BLaER1 (cell line): ENCODE data around the gene TARDBP.
"Not testable (repeated sequence)": the region's sequence is repeated elsewhere in the genome, so short reads cannot be mapped to it uniquely, and the experiment has no call there.

ENCODE experiments used
- H3K27ac ChIP-seq: shearing (Covaris generic); formaldehyde crosslinking; 2 replicates; pipeline ENCODE4 v1.8.1; 2022
- H3K27me3 ChIP-seq: shearing (Covaris generic); formaldehyde crosslinking; 2 replicates; pipeline ENCODE4 v1.8.1; 2022
- H3K36me3 ChIP-seq: shearing (Covaris generic); formaldehyde crosslinking; 2 replicates; pipeline ENCODE4 v1.8.1; 2022
- H3K4me1 ChIP-seq: shearing (Covaris generic); formaldehyde crosslinking; 2 replicates; pipeline ENCODE4 v1.8.1; 2022
- H3K4me2 ChIP-seq: shearing (Covaris generic); formaldehyde crosslinking; 2 replicates; pipeline ENCODE4 v1.8.1; 2022
- H3K4me3 ChIP-seq: shearing (Covaris generic); formaldehyde crosslinking; 2 replicates; pipeline ENCODE4 v1.8.1; 2022
- H3K9ac ChIP-seq: shearing (Covaris generic); formaldehyde crosslinking; 2 replicates; pipeline ENCODE4 v1.8.1; 2022
- H3K9me3 ChIP-seq: shearing (Covaris generic); formaldehyde crosslinking; 2 replicates; pipeline ENCODE4 v1.8.1; 2022
- H4K20me1 ChIP-seq: shearing (Covaris generic); formaldehyde crosslinking; 2 replicates; pipeline ENCODE4 v1.8.1; 2022
- Cebpa-rat ChIP-seq: shearing (Covaris generic); IDR thresholded peaks from 2 replicates; pipeline ENCODE4 v1.8.1; 2022

Gene TARDBP

DNA sequence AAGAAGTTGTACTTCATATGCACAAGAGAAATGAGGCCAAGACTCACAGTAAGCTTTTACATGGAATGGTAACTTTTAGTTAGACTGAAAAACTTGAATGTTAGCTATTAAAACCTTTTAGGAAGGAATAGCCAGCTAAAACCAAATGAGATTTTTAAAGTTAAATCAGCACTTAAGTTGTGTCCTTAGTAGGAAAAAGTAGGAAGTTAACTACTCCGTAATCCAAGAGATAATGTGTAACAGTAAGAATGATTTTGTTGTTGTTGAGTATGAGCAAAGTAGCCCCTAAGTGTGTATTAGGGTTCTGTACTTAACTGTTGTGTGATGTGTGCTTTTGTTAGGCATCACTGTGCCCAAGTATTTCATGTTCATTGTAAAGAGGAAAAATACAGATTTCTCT is 13.2 kb downstream of the TARDBP start:
- Histone ChIP-seq H3K4me2 (no peak overlapping the region), H3K36me3 (peaks cover 75% of the 10 kb centered on the region), H3K27ac (no peak overlapping the region)

DNA sequence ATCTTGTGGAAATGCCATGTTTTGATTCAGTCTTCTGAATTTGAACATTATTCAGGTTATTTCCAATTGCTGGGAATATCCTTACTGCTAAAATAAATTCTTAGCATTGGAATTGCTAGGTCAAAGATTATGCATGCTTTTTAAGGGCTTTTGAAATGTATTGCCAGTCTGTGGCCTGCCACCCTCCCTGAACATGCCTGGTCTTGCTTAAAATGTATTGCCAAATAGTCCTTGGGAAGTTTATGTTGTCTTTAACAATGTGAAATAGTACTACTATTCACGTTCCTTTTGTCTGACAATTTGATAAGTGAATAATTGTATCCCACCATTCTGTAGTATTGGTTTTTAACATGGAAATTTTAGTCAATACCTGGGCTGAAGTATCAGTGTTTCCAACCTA is 13.6 kb downstream of the TARDBP start:
- Histone ChIP-seq H3K9ac (no peak overlapping the region), H3K4me1 (no peaks in the 10 kb centered on the region), H3K9me3 (no peaks in the 10 kb centered on the region), H3K36me3 (peaks cover 71% of the 10 kb centered on the region), H3K4me2 (no peak overlapping the region), H3K4me3 (no peak overlapping the region), H4K20me1 (peaks cover 71% of the 10 kb centered on the region), H3K27me3 (no peaks in the 10 kb centered on the region), H3K27ac (no peak overlapping the region)
- TF ChIP-seq Cebpa-rat: no peak

More for the DNA sequence above, 13.2 kb downstream of the TARDBP start:
- Histone ChIP-seq H3K4me3 (no peak overlapping the region), H3K4me1 (no peaks in the 10 kb centered on the region), H3K9me3 (no peaks in the 10 kb centered on the region), H4K20me1 (peaks cover 76% of the 10 kb centered on the region), H3K9ac (no peak overlapping the region), H3K27me3 (no peaks in the 10 kb centered on the region)
- no peak for TF ChIP-seq Cebpa-rat

DNA sequence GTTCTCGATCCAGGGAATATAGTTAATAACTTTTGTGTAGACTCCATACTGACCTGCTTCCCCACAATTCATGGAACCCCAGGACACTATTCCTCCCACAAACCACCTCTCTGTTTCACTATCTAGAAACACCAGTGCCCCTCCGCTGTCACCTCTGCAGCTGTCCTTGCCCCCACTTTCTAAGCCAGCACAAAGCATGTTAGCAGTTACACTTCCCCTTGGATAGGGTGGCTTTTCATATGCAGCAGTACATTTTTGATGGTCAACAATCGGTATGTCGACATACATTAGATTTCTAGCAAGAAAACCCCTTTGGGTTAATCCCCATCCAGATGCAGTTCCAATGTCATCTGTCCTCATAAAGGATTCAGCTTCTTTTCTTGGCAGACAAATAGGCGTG is 14.4 kb downstream of the TARDBP start:
- H3K4me2 ChIP-seq: no peak overlapping the region
- no peak overlapping the region for H3K9ac ChIP-seq
- H3K27ac ChIP-seq: no peak overlapping the region
- H3K36me3 ChIP-seq: peaks cover 62% of the 10 kb centered on the region
- no peaks in the 10 kb centered on the region for H3K27me3 ChIP-seq
- H3K4me1 ChIP-seq: no peaks in the 10 kb centered on the region
- peaks cover 63% of the 10 kb centered on the region for H4K20me1 ChIP-seq
- H3K9me3 ChIP-seq: no peaks in the 10 kb centered on the region
- no peak overlapping the region for H3K4me3 ChIP-seq
- no peak for TF ChIP-seq Cebpa-rat

DNA sequence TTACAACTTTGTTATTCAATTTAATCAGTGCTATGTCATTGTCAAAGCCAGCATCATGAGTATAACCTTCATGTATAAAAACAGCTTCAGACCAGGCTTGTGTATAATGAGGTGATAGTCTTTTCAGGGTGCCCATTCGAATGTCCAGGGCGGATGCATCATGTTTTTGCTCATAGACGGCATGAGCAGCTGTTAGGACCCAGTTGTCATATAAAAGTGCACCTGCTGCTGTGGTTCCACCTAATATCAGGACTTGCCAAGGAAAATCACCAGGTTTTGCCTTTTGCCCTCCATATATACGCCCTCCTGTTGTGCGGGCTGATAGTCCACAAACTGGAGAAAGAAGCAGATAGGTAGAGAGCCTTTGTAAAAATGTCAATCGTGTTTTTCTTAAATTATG is 14.9 kb downstream of the TARDBP start:
- H4K20me1 ChIP-seq: peaks cover 59% of the 10 kb centered on the region
- no peak for TF ChIP-seq Cebpa-rat
- no peak overlapping the region for H3K27ac ChIP-seq
- H3K36me3 ChIP-seq: peaks cover 58% of the 10 kb centered on the region
- H3K4me2 ChIP-seq: no peak overlapping the region
- H3K27me3 ChIP-seq: no peaks in the 10 kb centered on the region
- H3K9me3 ChIP-seq: no peaks in the 10 kb centered on the region
- no peak overlapping the region for H3K9ac ChIP-seq
- no peaks in the 10 kb centered on the region for H3K4me1 ChIP-seq
- H3K4me3 ChIP-seq: no peak overlapping the region

DNA sequence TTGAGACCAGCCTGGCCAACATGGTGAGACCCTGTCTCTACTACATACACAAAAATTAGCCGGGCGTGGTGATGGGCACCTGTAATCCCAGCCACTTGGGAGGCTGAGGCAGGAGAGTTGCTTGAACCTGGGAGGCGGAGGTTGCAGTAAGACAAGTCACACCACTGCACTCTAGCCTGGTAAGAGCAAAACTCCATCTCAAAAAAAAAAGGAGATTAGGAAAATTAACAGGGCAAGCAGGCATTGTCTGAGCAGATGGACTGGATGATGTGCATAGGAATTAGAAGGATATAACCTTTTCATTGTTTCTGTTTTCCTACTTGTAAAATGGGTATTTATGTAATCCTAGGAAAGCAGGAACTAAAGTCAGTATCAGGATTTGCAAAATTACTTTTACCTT is 15.6 kb downstream of the TARDBP start:
- Histone ChIP-seq H3K4me1 (no peaks in the 10 kb centered on the region), H4K20me1 (peaks cover 52% of the 10 kb centered on the region), H3K4me2 (no peak overlapping the region), H3K27ac (no peak overlapping the region), H3K36me3 (peaks cover 52% of the 10 kb centered on the region), H3K9me3 (no peaks in the 10 kb centered on the region), H3K9ac (no peak overlapping the region), H3K27me3 (no peaks in the 10 kb centered on the region), H3K4me3 (no peak overlapping the region)
- TF ChIP-seq Cebpa-rat: no peak

DNA sequence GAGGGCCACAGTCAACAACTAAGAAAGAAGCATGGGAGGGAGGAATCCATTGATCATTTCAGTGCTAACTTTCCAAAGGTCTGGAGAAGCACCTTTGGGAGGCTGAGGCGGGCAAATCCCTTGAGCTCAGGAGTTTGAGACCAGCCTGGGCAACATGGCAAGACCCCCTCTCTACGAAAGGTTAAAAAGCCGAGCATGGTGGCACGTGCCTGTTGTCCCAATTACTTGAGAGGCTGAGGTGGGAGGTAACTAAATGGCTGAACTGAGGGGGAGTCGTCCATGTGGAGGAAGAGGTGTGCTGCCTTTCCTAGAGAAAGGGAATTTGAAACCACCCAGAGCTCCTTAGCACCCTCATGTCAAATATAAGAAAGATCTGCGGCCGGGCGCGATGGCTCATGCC is 18.4 kb downstream of the TARDBP start:
- Histone ChIP-seq H3K27ac (no peak overlapping the region), H3K4me1 (no peaks in the 10 kb centered on the region), H3K9me3 (no peaks in the 10 kb centered on the region), H3K36me3 (peaks cover 25% of the 10 kb centered on the region), H4K20me1 (peaks cover 23% of the 10 kb centered on the region), H3K27me3 (no peaks in the 10 kb centered on the region), H3K4me3 (no peak overlapping the region), H3K4me2 (no peak overlapping the region), H3K9ac (no peak overlapping the region)
- TF ChIP-seq Cebpa-rat: no peak

DNA sequence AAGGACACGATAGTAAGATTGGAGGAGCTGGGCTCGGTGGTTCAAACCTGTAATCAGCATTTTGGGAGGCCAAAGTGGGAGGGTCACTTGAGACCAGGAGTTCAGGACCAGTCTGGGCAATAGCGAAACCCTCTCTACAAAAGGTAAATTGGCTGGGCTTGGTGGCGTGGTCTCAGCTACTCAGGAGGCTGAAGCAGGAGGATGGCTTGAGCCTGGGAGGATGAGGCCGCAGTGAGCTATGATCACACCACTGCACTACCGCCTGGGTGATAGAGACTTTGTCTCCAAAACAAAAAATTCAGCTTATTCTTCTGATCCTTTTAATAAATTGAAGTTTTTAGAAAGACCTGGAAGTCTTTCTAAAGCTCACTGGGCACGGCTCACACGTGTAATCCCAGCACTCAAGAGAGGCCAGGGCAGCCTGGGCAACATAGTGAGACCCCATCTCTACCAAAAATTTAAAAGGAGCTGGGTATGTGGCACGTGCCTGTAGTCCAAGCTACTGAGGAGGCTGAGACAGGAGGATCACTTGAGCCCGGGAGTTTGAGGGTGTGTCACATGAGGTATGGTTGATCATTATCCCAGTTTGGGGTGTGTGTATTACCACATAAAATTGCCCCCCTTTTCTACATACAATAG is 19.3 kb downstream of the TARDBP start:
- peaks cover 16% of the 10 kb centered on the region; the same call in 1 of the 2 replicates for H3K36me3 ChIP-seq
- no peaks in the 10 kb centered on the region for H3K9me3 ChIP-seq
- TF ChIP-seq Cebpa-rat: no peak
- peaks cover 14% of the 10 kb centered on the region for H4K20me1 ChIP-seq
- H3K4me3 ChIP-seq: no peak overlapping the region
- no peak overlapping the region for H3K9ac ChIP-seq
- no peaks in the 10 kb centered on the region for H3K27me3 ChIP-seq
- H3K4me1 ChIP-seq: no peaks in the 10 kb centered on the region
- no peak overlapping the region for H3K4me2 ChIP-seq
- H3K27ac ChIP-seq: no peak overlapping the region

DNA sequence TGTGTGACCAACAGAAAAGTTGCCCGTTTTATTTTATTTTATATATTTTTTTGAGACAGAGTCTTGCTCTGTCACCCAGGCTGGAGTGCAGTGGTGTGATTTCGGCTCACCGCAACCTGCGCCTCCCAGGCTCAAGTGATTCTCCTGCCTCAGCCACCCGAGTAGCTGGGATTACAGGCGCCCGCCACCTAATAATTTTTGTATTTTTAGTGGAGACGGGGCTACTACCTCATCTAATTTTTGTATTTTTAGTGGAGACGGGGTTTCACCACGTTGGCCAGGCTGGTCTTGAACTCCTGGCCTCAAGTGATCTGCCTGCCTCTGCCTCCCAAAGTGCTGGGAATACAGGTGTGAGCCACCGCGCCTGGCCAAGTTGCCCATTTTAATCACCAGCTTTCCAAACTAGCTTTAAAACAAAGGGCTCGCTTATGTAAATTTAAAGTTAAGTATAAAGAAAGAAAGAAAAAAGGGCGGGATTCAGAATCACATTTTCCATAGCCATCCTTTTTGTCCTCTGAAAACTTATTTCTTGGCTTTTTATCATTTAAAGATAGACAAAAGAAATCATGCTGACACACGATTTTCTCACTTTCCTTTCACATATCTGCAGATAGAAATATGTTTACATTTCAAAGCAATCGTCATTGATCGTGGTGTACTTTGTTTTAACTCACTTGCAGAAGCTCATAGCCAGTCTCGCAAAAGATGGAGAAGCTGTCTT is 24.7 kb downstream of the TARDBP start:
- H3K4me3 ChIP-seq, H3K27me3 ChIP-seq, H3K27ac ChIP-seq, H3K4me1 ChIP-seq, H3K9ac ChIP-seq, H4K20me1 ChIP-seq, H3K36me3 ChIP-seq, H3K4me2 ChIP-seq, H3K9me3 ChIP-seq: not testable (repeated sequence)

DNA sequence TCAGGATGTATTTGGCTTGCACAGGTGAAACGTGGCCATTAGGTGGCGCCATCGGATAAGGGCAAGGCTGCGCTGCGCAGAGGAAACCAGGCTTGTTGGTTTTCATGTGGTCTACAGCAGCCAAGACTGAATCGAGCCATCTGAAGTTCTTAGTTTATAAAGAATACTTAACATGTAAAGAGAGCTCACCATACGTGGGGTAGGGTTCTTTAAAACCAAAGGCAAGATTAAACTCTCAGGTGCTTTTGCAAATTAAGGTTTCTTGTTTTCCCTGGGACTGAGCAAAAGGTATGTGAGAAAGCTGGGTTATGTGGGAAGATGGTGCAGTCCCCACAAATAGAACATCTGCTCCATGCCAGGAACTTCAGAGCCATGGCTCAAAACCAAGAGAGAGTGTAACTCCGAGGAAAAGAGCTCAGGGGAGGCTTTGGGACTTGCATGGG is 25.3 kb downstream of the TARDBP start:
- H3K9ac ChIP-seq: no peak overlapping the region

DNA sequence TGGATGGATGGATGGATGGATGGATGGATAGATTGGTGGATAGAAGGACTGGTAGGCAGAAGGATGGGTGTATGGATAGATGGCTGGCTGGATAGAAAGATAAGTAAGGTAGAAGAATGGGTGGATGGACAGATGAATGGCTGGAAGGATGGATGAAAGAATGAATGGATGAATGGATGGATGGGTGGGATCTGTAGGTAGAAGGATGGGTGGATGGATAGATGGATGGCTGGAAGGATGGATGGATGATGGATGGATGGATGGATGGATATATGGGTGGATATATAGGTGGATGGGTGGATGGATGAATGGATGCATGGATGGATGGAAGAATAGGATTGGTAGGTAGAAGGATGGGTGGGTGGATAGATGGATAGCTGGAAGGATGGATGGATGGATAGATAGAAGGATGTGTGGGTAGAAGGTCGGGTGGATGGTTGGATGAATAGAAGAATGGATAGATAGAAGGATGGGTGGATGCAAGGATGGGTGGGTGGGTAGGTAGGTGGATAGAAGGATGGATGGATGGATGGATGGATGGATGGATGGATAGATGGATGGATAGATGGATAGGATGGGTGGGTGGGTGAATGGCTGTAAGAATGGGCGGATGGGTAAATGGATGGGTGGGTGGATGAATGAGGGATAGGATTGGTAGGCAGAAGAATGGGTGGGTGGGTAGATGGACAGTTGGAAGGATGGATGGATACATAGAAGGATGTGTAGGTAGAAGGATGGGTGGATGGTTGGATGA is 27.1 kb downstream of the TARDBP start:
- Histone ChIP-seq H3K4me3 (no peak overlapping the region), H3K9ac (no peak overlapping the region), H3K4me1 (no peaks in the 10 kb centered on the region; the same call in 1 of the 2 replicates), H3K36me3 (no peaks in the 10 kb centered on the region), H3K27me3 (no peaks in the 10 kb centered on the region), H4K20me1 (no peaks in the 10 kb centered on the region), H3K27ac (no peak overlapping the region), H3K9me3 (no peaks in the 10 kb centered on the region), H3K4me2 (no peak overlapping the region)
- TF ChIP-seq Cebpa-rat: no peak

More for the DNA sequence above, 25.3 kb downstream of the TARDBP start:
- H3K27me3 ChIP-seq: no peaks in the 10 kb centered on the region
- no peaks in the 10 kb centered on the region for H4K20me1 ChIP-seq
- TF ChIP-seq Cebpa-rat: no peak
- H3K4me1 ChIP-seq: no peaks in the 10 kb centered on the region; the same call in 1 of the 2 replicates
- no peaks in the 10 kb centered on the region for H3K9me3 ChIP-seq
- H3K36me3 ChIP-seq: no peaks in the 10 kb centered on the region
- H3K27ac ChIP-seq: no peak overlapping the region
- no peak overlapping the region; the same call in 1 of the 2 replicates for H3K4me2 ChIP-seq
- H3K4me3 ChIP-seq: no peak overlapping the region

DNA sequence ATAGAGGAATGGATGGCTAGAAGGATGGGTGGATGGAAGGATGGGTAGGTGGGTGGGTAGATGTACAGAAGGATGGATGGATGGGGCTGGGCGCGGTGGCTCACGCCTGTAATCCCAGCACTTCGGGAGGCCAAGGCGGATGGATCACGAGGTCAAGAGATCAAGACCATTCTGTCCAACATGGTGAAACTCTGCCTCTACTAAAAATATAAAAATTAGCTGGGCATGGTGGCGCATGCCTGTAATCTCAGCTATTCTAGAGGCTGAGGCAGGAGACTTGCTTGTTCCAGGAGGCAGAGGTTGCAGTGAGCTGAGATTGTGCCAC is 27.6 kb downstream of the TARDBP start:
- H3K4me1 ChIP-seq, H3K27me3 ChIP-seq, H3K36me3 ChIP-seq, H3K4me2 ChIP-seq, H3K4me3 ChIP-seq, H3K9me3 ChIP-seq, H3K9ac ChIP-seq, H4K20me1 ChIP-seq, H3K27ac ChIP-seq: not testable (repeated sequence)
